Measurements from ENCODE around the gene FBXO44. TPM values are rescaled to one million over a fixed set of nuclear protein-coding genes. Genes with fewer than 3 reads are reported as not detected.
"Not testable (repeated sequence)": the region's sequence is repeated elsewhere in the genome, so short reads cannot be mapped to it uniquely, and the experiment has no call there.

FBXO44 gene
- 10 to 100 TPM; 54.3 to 55.7 TPM for total RNA-seq
- polyA plus RNA-seq, result 10 to 100 TPM in 1 of 3 donors, 1 to 10 TPM in 2; 6.4 to 10.1 (median 9.5) TPM
- total RNA-seq, result 15.6 to 44.6 (median 33.2) reads per million in 6 experiments

GRCh38 chr1:11654137-11654938 lies at the start of gene FBXO44, which contains the start of gene FBXO2:
FBXO44 (plus strand) TSS chr1:11654877; CDS start chr1:11655836, 959 bp downstream.
FBXO2 (minus strand) TSS chr1:11654429; CDS start chr1:11654340, 89 bp downstream.
- H3K4me1 Mint-ChIP-seq, result peaks cover 12 to 43% (median 35%) of the 10 kb centered on the region in 4 donors
- peak within 1 kb of the TSS in 8 of 10 donors; percentile 25 to 88 (median 46) for H3K27ac Mint-ChIP-seq

GRCh38 chr1:11606775-11607174 lies 47.9 kb upstream of the FBXO44 start:
- H3K27me3 Mint-ChIP-seq, result peaks cover 0 to 10% (median 4%) of the 10 kb centered on the region in 5 donors
- POLR2A ChIA-PET, result no interaction called here
- peaks cover 0 to 3% (median 0%) of the 10 kb centered on the region in 3 donors for H3K36me3 Mint-ChIP-seq
- ATAC-seq, result no peak
- no peaks in the 10 kb centered on the region for H3K4me1 Mint-ChIP-seq
- no peak for DNase-seq
- peaks cover 0 to 12% (median 0%) of the 10 kb centered on the region in 9 donors for H3K9me3 Mint-ChIP-seq
- no peak overlapping the region for H3K4me3 Mint-ChIP-seq
- H3K27ac Mint-ChIP-seq, result no peak overlapping the region

More at GRCh38 chr1:11654137-11654938, at the start of gene FBXO44, which contains the start of gene FBXO2:
- ATAC-seq (peak; percentile 69 to 75), DNase-seq (peak in 9 of 10 donors; percentile 43 to 80 (median 56))
- Mint-ChIP-seq H3K27me3 (no peaks in the 10 kb centered on the region), H3K4me3 (peak within 1 kb of the TSS; percentile 69 to 87 (median 74)), H3K36me3 (peaks cover 0 to 20% (median 0%) of the 10 kb centered on the region in 3 donors), H3K9me3 (no peaks in the 10 kb centered on the region)
- POLR2A ChIA-PET, result interaction anchor here (1.3 to 7.3 kb wide), 5 partner anchors 10 to 595 kb away, joined by 4 to 70 read pairs (median 7); partner anchors contain the start of genes FBXO6 and SRM

DNA sequence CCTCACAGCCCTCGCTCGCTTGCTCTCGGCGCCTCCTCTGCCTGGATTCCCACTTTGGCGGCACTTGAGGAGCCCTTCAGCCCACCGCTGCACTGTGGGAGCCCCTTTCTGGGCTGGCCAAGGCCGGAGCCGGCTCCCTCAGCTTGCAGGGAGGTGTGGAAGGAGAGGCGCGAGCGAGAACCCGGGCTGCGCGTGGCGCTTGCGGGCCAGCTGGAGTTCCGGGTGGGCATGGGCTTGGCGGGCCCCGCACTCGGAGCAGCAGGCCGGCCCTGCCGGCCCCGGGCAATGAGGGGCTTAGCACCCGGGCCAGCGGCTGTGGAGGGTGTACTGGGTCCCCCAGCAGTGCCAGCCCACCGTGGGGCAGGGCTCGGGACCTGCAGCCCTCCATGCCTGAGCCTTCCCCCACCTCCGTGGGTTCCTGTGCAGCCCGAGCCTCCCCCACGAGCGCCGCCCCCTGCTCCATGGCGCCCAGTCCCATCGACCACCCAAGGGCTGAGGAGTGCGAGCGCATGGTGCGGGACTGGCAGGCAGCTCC lies 46.0 kb upstream of the FBXO44 start:
- H3K27me3 Mint-ChIP-seq, H3K27ac Mint-ChIP-seq, ATAC-seq, DNase-seq, H3K36me3 Mint-ChIP-seq, H3K4me3 Mint-ChIP-seq, POLR2A ChIA-PET, H3K4me1 Mint-ChIP-seq: not testable (repeated sequence)
- peaks cover 0 to 12% (median 0%) of the 10 kb centered on the region in 9 donors for H3K9me3 Mint-ChIP-seq

DNA sequence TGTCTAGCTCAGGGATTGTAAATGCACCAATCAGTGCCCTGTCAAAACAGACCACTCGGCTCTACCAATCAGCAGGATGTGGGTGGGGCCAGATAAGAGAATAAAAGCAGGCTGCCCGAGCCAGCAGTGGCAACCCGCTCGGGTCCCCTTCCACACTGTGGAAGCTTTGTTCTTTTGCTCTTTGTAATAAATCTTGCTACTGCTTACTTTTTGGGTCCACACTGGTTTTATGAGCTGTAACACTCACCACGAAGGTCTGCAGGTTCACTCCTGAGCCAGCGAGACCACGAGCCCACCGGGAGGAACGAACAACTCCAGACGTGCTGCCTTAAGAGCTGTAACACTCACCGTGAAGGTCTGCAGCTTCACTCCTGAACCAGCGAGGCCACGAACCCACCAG lies 45.3 kb upstream of the FBXO44 start:
- peaks cover 0 to 11% (median 0%) of the 10 kb centered on the region in 5 donors for H3K27me3 Mint-ChIP-seq
- POLR2A ChIA-PET, ATAC-seq, H3K4me3 Mint-ChIP-seq, DNase-seq, H3K4me1 Mint-ChIP-seq, H3K36me3 Mint-ChIP-seq, H3K27ac Mint-ChIP-seq: not testable (repeated sequence)
- peaks cover 0 to 12% (median 0%) of the 10 kb centered on the region in 9 donors for H3K9me3 Mint-ChIP-seq

- Mint-ChIP-seq H3K4me1 (no peaks in the 10 kb centered on the region), H3K27ac (peak overlapping the region in 1 of 10 donors; percentile 45), H3K9me3 (peaks cover 0 to 12% (median 0%) of the 10 kb centered on the region in 9 donors), H3K27me3 (peaks cover 0 to 21% (median 7%) of the 10 kb centered on the region in 5 donors), H3K4me3 (no peak overlapping the region), H3K36me3 (no peaks in the 10 kb centered on the region)
- no peak for DNase-seq
- no peak for ATAC-seq
- POLR2A ChIA-PET, result no interaction called here
These were observed 44.0 kb upstream of the FBXO44 start for GRCh38 chr1:11610629-11611180.

DNA sequence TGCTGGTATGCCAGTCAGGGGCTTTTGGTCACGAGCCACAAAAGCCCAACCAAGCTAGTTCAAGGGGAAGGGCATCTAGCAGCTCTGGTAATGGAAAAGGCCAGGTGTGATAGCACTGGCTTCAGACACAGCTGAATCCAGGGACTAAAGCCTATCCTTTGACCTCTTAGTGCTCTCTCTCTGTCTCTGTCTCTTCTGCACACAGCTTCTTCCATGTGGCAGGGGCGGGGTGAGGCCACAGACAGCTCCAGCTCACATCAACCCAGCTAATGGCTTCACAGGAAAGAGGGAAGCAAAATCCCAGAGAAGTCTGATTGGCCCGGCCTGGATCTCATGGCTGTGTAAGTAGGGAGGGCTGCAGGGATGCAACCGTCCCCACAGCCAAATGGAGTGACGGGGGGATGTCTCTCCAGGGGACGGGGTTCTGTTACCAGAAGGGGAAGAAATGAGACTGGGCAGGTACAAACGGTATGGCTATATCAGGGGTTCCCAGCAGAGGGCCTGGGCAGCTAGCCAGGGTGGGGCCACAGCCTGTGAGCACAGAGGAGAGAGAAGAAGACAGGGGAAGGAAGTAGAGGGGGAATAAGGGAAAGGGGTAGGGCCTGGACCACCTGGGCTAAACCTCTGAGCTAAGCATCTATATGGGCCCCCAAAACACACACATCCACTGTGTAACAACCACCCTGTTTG lies 42.9 kb upstream of the FBXO44 start:
- H3K27ac Mint-ChIP-seq, result no peak overlapping the region

DNA sequence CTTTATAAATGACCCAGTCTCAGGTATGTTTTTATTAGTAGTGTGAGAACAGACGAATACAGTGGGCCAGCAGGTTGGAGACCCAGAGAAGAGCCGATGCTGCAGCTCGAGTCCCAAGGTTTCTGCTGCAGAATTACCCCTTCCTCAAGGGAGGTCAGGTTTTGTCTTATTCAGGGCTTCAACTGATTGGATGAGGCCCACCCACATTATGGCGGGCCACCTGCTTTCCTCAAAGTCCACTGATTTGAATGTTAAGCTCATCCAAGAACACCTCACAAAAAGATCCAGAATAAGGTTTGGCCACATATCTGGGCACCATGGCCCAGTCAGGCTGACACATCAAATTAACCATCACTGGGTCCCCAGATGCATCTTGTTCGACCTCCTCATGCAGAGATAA lies 41.3 kb upstream of the FBXO44 start:
- ATAC-seq, result no peak
- no peaks in the 10 kb centered on the region for H3K36me3 Mint-ChIP-seq

More for the DNA sequence above, 42.9 kb upstream of the FBXO44 start:
- Mint-ChIP-seq H3K27me3 (peaks cover 0 to 15% (median 8%) of the 10 kb centered on the region in 5 donors), H3K36me3 (no peaks in the 10 kb centered on the region), H3K9me3 (peaks cover 0 to 4% (median 0%) of the 10 kb centered on the region in 9 donors), H3K4me3 (peak overlapping the region in 1 of 10 donors; percentile 10), H3K4me1 (no peaks in the 10 kb centered on the region)
- DNase-seq, result no peak
- POLR2A ChIA-PET, result no interaction called here
- ATAC-seq, result no peak

GRCh38 chr1:11615090-11615489 lies 39.6 kb upstream of the FBXO44 start:
- Mint-ChIP-seq H3K4me3 (no peak overlapping the region), H3K27me3 (peaks cover 3 to 29% (median 9%) of the 10 kb centered on the region in 5 donors), H3K9me3 (no peaks in the 10 kb centered on the region), H3K36me3 (no peaks in the 10 kb centered on the region), H3K27ac (no peak overlapping the region), H3K4me1 (no peaks in the 10 kb centered on the region)
- no peak for ATAC-seq
- DNase-seq, result no peak
- POLR2A ChIA-PET, result no interaction called here

More for the DNA sequence above, 41.3 kb upstream of the FBXO44 start:
- no peaks in the 10 kb centered on the region for H3K9me3 Mint-ChIP-seq
- no peak overlapping the region for H3K4me3 Mint-ChIP-seq
- POLR2A ChIA-PET, result no interaction called here
- H3K4me1 Mint-ChIP-seq, result no peaks in the 10 kb centered on the region
- H3K27me3 Mint-ChIP-seq, result peaks cover 3 to 28% (median 9%) of the 10 kb centered on the region in 5 donors
- no peak for DNase-seq
- no peak overlapping the region for H3K27ac Mint-ChIP-seq

- Mint-ChIP-seq H3K4me3 (no peak overlapping the region), H3K27me3 (peaks cover 3 to 45% (median 10%) of the 10 kb centered on the region in 5 donors), H3K36me3 (no peaks in the 10 kb centered on the region), H3K9me3 (no peaks in the 10 kb centered on the region), H3K27ac (no peak overlapping the region), H3K4me1 (no peaks in the 10 kb centered on the region)
- POLR2A ChIA-PET, result no interaction called here
- ATAC-seq (no peak), DNase-seq (no peak)
These were observed 37.9 kb upstream of the FBXO44 start for GRCh38 chr1:11616766-11617165.

- Mint-ChIP-seq H3K4me1 (no peaks in the 10 kb centered on the region), H3K36me3 (no peaks in the 10 kb centered on the region), H3K27me3 (peaks cover 3 to 50% (median 12%) of the 10 kb centered on the region in 5 donors), H3K9me3 (no peaks in the 10 kb centered on the region), H3K27ac (no peak overlapping the region), H3K4me3 (no peak overlapping the region)
- POLR2A ChIA-PET, result interaction anchor here (0.6 kb wide), 1 partner anchor 523 kb away, joined by 3 read pairs; no protein-coding TSS in a partner anchor
- DNase-seq, result no peak
- ATAC-seq, result no peak
These were observed 37.4 kb upstream of the FBXO44 start for GRCh38 chr1:11617314-11617713.

- H3K27me3 Mint-ChIP-seq, result peaks cover 3 to 52% (median 12%) of the 10 kb centered on the region in 5 donors
- no peaks in the 10 kb centered on the region for H3K9me3 Mint-ChIP-seq
These were observed 36.9 kb upstream of the FBXO44 start for GRCh38 chr1:11617741-11618140.

GRCh38 chr1:11620405-11620804 lies 34.3 kb upstream of the FBXO44 start:
- no peak for DNase-seq
- Mint-ChIP-seq H3K9me3 (no peaks in the 10 kb centered on the region), H3K27ac (no peak overlapping the region), H3K36me3 (no peaks in the 10 kb centered on the region), H3K27me3 (peaks cover 5 to 56% (median 14%) of the 10 kb centered on the region in 5 donors), H3K4me3 (no peak overlapping the region), H3K4me1 (no peaks in the 10 kb centered on the region)
- POLR2A ChIA-PET, result no interaction called here
- no peak for ATAC-seq

More at GRCh38 chr1:11617741-11618140, 36.9 kb upstream of the FBXO44 start:
- Mint-ChIP-seq H3K4me1 (no peaks in the 10 kb centered on the region), H3K36me3 (no peaks in the 10 kb centered on the region), H3K4me3 (no peak overlapping the region), H3K27ac (no peak overlapping the region)
- DNase-seq (no peak), ATAC-seq (no peak)
- POLR2A ChIA-PET, result interaction anchor here (0.6 kb wide), 1 partner anchor 524 kb away, joined by 3 read pairs; no protein-coding TSS in a partner anchor

Measured in naive thymus-derived CD8-positive, alpha-beta T cell (primary cell).